GM21381 (cell line): ENCODE results near the gene NFATC3.

Experiments used
- ATAC-seq: cut with Tn5 transposase; IDR thresholded peaks from one replicate; pipeline ENCODE4 v1.9.1; 2021; ENCODE audit warnings: mild to moderate bottlenecking, moderate library complexity; ENCODE audit not compliant: unreplicated experiment

NFATC3 gene

GRCh38 chr16:68267612-68268405 is 182.6 kb downstream of the NFATC3 start:
- no peak for ATAC-seq

GRCh38 chr16:68269793-68270192 is 184.6 kb downstream of the NFATC3 start:
- no peak for ATAC-seq

DNA sequence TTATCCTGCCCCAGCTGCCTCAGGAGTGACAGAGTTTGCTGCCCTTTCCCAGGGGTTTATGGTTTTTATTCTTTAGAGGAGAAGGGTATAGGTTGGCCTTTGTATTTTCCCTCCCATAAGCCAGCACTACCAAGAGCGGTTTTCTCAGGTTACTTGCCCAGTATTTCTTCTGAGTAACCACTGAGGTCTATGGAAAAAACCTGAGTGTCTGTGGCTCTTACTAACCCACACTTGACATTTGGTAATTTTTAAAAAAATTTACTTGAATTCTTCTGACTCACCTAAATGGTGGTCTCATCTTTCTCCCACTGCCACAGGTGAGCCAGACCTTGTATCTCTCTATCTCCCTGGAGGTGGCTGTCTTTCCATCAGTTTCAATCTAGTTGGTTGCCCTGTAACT is 185.2 kb downstream of the NFATC3 start:
- no peak for ATAC-seq

- no peak for ATAC-seq
Measured at GRCh38 chr16:68272507-68273209, 187.5 kb downstream of the NFATC3 start.

DNA sequence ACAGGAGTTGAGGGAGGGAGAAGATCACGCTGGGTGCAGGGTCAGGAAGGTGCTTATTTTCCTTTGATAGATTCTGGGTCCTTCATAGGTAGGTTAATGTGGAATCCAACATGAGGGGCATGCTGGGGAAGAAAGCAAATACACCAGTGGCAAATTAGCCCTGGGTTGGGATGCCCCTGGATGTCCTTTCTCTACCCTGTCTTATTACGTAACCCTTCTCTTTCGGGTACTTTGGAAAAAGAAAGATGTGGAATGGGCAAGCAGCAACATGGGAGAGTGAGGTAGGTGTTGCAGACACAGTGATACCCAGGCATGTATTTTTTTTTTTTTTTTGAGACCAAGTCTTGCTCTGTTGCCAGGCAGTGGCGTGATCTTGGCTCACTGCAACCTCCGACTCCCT is 188.3 kb downstream of the NFATC3 start:
- ATAC-seq: no peak

- ATAC-seq: no peak
Measured at GRCh38 chr16:68273896-68274295, 188.7 kb downstream of the NFATC3 start.

- ATAC-seq: no peak
Measured at GRCh38 chr16:68274441-68274840, 189.3 kb downstream of the NFATC3 start.

DNA sequence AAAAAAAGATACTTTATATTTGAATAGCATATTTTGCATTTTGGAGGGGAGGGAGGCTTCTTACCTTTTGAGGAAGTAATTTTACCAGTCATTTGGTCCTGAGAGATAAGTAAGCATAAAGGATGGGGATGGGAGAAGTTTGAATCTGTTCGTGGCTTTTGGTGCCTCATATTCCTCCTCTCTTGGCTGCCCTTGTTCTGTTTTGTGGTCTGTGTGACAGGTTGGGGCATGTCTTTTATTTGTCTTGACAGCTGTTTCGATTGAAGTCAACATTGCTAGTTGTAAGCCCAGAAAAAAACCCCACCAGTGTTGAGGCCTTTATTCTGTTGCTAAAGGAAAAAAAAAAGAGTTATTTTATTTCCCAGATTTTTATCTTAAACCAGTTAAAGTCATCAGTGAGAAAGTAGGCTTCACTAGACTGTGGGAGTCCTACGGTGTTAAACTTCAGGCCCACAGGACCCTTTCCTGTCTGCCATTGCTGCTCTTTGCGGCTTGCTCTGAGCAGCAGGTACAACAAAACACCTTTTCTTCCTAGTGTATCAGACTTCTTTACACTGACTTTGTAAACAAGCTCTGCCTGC is 190.5 kb downstream of the NFATC3 start:
- ATAC-seq: peak; percentile 60

DNA sequence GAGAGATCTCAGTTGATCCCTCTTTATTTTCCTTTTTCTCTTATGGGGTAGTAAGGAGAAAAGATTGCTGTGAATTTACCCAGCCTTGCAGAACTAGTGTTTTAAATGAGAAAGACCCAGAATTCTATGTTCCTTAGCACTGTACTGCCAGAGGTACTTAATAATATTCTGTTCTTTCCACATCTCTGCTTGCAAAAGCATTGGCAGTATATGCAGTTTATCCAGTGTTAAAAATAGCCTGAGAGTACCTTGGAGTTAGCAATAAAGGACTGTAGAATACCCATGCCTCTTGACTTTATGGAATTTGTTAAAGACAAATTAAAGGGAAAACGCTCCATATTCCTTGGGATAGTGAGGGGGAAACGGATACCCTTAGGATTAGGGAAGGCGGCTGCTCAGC is 191.1 kb downstream of the NFATC3 start:
- no peak for ATAC-seq
